Measurements from ENCODE around the gene MYOD1.

MYOD1 gene

GRCh38 chr11:17719028-17719937 lies at the start of gene MYOD1:
Gene MYOD1, plus strand, starts transcription at chr11:17719571. Its CDS starts 212 bp downstream, at chr11:17719783.
- no peak for DNase-seq (ENCODE audit: low read depth)

GRCh38 chr11:17672469-17672868 lies 46.9 kb upstream of the MYOD1 start:
- no peak for DNase-seq (ENCODE audit: low read depth)

- no peak for DNase-seq (ENCODE audit: low read depth)
These were observed 45.4 kb upstream of the MYOD1 start for GRCh38 chr11:17673951-17674350.

DNA sequence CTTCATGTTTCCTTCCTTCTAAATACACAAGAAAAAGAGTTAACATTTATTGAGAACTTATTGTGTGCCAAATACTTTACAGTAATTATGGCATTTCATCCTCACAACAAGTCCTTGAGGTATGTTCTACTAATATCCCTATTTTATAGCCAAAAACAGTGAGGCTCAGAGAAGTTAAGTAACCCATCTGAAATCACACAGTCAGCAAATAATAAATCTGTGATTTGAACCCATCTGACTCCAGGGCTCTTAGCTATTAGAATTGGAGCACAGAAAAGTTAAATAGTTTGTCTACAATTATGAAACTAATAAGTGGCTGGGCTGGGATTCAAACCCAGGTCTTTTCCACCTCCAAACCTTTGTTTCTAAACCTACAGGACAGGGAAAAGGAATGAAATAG lies 36.5 kb upstream of the MYOD1 start:
- no peak for DNase-seq (ENCODE audit: low read depth)

- DNase-seq (ENCODE audit: low read depth), result no peak
These were observed 35.8 kb upstream of the MYOD1 start for GRCh38 chr11:17683377-17684161.

- DNase-seq (ENCODE audit: low read depth), result no peak
These were observed 34.8 kb upstream of the MYOD1 start for GRCh38 chr11:17684550-17684949.

DNA sequence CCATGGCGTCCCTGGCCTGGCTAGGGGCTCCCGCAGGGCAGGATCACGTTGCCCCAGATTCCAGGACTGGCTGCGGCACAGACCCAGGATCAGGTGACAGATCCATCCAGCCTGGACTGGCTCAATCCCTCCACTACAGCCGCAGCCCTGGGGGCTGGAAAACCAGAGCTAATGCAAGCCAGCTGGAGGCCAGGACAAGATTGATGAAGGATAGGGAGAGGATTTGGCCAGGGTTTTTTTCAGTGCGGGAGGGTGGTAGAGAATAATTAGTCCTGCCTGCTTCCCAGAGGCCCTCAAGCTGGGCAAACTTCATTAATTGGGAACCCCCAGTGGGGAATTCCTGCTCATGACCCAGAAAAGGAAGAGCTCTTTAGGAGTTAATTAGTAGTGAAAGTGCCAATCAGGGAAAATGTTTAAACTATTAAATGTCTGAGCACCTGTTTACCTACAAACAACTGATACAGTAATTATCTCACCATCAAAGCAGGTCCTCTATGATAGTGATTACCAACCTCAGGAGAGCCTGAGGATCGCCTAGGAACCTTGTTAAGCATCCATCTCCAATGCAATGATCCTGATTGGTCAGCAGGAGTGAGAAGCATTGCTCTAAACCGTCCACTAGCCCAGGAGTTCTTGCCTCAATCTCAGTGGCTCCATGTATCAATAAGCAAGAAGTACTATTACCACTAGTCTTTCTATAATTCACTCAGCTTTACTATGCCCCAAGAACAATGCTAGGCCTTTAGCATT lies 33.0 kb upstream of the MYOD1 start:
- DNase-seq (ENCODE audit: low read depth), result no peak

DNA sequence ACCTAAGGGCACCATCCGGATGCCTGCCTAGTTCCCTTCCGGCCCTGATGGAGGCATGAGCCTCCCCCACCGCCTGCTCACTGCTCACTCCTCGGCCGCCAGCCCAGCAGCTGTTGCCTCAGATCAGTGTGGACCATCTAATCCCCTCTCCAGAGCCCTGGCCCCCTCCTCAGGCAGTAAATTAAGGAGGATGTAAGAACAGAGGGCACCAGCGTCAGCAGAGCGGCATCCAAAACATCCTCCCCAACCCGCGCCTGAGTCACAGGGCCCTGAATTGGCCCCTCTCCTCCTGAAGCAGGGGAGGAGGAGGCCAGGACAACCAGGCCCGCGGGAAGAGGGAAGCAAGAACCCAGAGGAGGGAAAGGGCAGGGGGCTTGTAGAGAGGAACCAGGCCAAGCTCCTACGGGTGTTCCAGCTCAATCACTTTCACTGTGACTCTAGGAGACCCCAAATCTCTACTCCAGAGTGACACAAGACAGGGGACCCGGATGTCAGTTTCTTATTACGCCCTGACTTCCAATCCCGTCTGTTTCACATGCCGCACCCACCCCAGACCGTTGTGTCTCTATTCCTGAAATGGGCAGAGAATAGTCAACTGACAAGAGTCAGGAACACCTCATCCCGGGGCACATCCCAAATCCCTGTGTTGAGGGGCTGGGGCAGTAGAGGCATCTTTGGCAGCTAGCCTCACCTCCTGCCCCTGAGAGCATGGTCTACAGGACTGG lies 31.3 kb upstream of the MYOD1 start:
- DNase-seq (ENCODE audit: low read depth), result no peak

GRCh38 chr11:17691550-17691949 lies 27.8 kb upstream of the MYOD1 start:
- DNase-seq (ENCODE audit: low read depth), result no peak

DNA sequence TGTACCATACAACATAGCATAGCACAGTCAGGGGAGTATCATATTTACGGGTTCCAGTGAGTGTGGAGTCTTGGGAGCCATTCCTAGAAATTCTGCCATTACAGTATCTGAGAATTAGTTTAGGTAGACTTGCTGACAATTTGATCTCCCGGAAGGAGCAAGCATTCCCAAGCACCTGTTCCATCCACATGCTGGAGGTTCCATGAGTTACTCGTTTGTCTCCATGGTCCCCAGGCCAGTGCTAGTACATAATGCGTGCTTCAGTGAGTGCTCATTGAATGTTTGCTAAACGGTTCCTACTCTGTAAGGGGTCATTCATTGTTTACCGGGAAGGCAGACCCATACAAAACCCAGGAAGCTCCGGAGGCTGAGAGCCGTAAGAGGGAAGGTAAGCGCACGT lies 27.4 kb upstream of the MYOD1 start:
- DNase-seq (ENCODE audit: low read depth), result no peak

- DNase-seq (ENCODE audit: low read depth), result no peak
These were observed 26.4 kb upstream of the MYOD1 start for GRCh38 chr11:17692931-17693330.

- no peak for DNase-seq (ENCODE audit: low read depth)
These were observed 25.8 kb upstream of the MYOD1 start for GRCh38 chr11:17693531-17693930.

GRCh38 chr11:17694494-17695110 lies 24.8 kb upstream of the MYOD1 start:
- no peak for DNase-seq (ENCODE audit: low read depth)

GRCh38 chr11:17695454-17696441 lies 23.6 kb upstream of the MYOD1 start:
- DNase-seq (ENCODE audit: low read depth), result no peak

DNA sequence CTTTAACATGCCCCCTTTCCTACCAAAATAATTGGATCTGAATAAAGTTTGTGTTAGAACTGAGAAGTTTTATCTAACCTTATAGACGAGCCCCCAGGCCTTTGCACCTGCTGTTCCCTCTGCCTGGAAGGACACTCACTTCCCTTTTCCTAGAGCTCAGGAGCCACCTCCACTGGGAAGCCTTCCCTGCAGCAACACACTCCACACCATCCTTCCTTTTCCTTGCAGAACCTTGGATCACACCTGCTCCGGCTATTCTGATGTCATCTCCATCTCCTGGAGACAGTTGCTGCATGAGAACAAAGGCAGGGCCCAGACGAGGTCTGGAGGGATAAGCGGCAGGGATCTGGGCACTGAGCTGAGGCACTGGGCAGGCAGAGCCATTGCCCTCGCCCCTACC lies 22.6 kb upstream of the MYOD1 start:
- no peak for DNase-seq (ENCODE audit: low read depth)

GRCh38 chr11:17697175-17697949 lies 22.0 kb upstream of the MYOD1 start:
- no peak for DNase-seq (ENCODE audit: low read depth)

DNA sequence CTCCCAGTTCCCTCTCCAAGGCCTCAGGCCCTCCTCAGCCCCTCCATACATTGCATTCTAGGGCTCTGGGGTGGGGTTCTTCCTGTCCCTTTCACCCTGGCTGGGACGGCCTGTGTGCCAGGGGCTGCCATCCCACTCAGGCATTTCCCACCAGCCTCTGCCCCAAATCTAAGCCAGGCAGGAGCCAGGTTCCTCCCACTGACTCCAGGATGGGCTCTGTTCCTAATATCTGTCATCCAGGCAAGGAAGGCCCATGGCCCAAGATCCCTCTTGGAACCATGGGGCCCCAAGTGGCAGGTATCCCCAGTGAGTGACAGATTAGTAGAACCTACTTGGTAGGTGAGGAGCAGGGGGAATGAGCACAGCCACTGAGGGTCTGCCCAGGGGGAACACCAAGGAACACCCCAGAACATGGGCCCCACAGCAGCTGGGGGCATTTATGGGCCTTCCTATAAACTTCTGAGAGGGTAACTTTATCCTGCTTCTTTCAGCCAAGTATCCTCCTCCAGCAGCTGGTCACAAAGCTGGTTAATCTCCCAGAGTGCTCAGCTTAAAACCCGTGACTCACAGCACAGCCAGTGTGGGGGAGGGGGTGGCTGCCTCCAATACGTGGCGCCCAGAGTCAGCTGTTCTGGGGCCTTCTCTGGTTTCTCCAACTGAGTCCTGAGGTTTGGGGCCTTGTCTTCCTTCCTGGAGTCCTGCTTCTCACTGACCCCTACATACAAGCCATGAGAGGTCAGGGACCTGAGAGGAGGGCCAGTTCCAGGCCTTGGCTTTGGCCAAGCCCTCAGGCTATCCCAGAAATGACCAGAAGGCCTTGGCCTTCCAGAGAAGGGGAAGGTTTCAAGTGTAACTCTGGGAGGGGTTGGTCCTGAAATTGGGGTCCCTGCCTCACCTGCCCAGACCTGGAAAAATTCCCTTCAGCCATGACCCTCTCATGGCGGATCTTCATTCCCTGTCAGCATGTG lies 19.9 kb upstream of the MYOD1 start:
- no peak for DNase-seq (ENCODE audit: low read depth)

DNA sequence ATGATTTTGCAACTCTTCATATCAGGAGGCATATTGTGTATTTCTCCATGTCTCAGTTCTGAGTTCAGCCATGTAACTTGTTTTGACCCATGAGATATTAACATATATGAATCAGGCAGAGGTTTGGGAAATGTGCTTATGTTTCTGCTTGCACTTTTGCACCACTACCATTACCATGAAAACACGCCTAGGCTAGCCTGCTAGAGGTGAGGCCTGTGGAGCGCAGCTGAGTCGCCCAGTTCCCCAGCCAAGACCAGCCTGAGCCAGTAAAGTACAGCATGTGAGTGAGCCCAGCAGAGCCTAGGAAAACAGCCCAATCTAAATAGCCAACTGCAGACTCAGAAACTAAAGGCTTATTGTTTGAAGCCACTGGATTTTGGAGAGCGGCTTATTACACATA lies 18.4 kb upstream of the MYOD1 start:
- no peak for DNase-seq (ENCODE audit: low read depth)
